CD4-positive, alpha-beta T cell treated with Interleukin-17A for 4 hours (primary cell): ENCODE data around the gene MYO7B.

Experiments used
- DNase-seq: peaks from one replicate; pipeline ENCODE4 v3.0.0-alpha.2; 2020; ENCODE audit warnings: mixed read lengths

Gene MYO7B

GRCh38 chr2:127651971-127652550 lies 116.6 kb downstream of the MYO7B start:
- DNase-seq: no peak

- no peak for DNase-seq
These were observed 117.4 kb downstream of the MYO7B start for GRCh38 chr2:127652786-127653357.

GRCh38 chr2:127653421-127654083 lies 118.1 kb downstream of the MYO7B start:
- no peak for DNase-seq

- DNase-seq: peak; percentile 0
These were observed 118.8 kb downstream of the MYO7B start for GRCh38 chr2:127654084-127654837.

GRCh38 chr2:127654838-127655175 lies 119.3 kb downstream of the MYO7B start:
- DNase-seq: no peak

GRCh38 chr2:127655209-127656073 lies 120.0 kb downstream of the MYO7B start:
- no peak for DNase-seq

- DNase-seq: no peak
These were observed 121.2 kb downstream of the MYO7B start for GRCh38 chr2:127656569-127657231.

GRCh38 chr2:127657232-127657595 lies 121.7 kb downstream of the MYO7B start:
- no peak for DNase-seq

GRCh38 chr2:127658146-127658545 lies 122.7 kb downstream of the MYO7B start:
- DNase-seq: no peak

GRCh38 chr2:127658641-127659407 lies 123.3 kb downstream of the MYO7B start:
- peak; percentile 1 for DNase-seq

- DNase-seq: no peak
These were observed 124.2 kb downstream of the MYO7B start for GRCh38 chr2:127659408-127660290.

- DNase-seq: no peak
These were observed 124.8 kb downstream of the MYO7B start for GRCh38 chr2:127660291-127660578.

GRCh38 chr2:127661072-127661649 lies 125.7 kb downstream of the MYO7B start:
- DNase-seq: no peak

GRCh38 chr2:127661949-127662510 lies 126.5 kb downstream of the MYO7B start:
- no peak for DNase-seq

GRCh38 chr2:127662937-127663565 lies 127.6 kb downstream of the MYO7B start:
- no peak for DNase-seq

GRCh38 chr2:127663566-127664064 lies 128.1 kb downstream of the MYO7B start:
- DNase-seq: no peak

- no peak for DNase-seq
These were observed 128.8 kb downstream of the MYO7B start for GRCh38 chr2:127664065-127664894.

GRCh38 chr2:127664895-127665225 lies 129.4 kb downstream of the MYO7B start:
- DNase-seq: no peak
